CD4-positive, alpha-beta T cell treated with Interleukin-4 for 4 hours (primary cell): ENCODE measurements around the gene EIF5A2.
"Not testable (repeated sequence)": the region's sequence is repeated elsewhere in the genome, so short reads cannot be mapped to it uniquely, and the experiment has no call there.

Source experiments
- DNase-seq: peaks from one replicate; pipeline ENCODE4 v3.0.0-alpha.2; 2020

Gene EIF5A2

DNA sequence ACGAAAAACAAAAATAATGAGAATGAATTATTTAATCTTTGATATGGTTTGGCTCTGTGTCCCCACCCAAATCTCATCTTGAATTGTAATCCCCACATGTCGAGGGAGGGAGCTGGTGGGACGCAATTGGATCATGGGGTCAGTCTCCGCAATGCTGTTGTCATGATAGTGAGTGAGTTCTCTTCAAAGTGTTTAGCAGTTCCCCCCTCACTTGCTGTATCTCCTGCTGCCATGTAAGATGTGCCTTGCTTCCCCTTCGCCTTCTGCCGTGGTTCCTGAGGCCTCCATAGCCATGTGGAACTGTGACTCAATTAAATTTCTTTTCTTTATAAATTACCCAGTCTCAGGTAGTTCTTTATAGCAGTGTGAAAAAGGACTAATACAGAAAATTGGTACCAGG is 12.1 kb downstream of the EIF5A2 start:
- not testable (repeated sequence) for DNase-seq

- no peak for DNase-seq
These were observed 14.5 kb downstream of the EIF5A2 start for GRCh38 chr3:170893895-170894294.

GRCh38 chr3:170889630-170890029 is 18.8 kb downstream of the EIF5A2 start:
- no peak for DNase-seq

GRCh38 chr3:170889132-170889531 is 19.3 kb downstream of the EIF5A2 start:
- DNase-seq, result no peak

DNA sequence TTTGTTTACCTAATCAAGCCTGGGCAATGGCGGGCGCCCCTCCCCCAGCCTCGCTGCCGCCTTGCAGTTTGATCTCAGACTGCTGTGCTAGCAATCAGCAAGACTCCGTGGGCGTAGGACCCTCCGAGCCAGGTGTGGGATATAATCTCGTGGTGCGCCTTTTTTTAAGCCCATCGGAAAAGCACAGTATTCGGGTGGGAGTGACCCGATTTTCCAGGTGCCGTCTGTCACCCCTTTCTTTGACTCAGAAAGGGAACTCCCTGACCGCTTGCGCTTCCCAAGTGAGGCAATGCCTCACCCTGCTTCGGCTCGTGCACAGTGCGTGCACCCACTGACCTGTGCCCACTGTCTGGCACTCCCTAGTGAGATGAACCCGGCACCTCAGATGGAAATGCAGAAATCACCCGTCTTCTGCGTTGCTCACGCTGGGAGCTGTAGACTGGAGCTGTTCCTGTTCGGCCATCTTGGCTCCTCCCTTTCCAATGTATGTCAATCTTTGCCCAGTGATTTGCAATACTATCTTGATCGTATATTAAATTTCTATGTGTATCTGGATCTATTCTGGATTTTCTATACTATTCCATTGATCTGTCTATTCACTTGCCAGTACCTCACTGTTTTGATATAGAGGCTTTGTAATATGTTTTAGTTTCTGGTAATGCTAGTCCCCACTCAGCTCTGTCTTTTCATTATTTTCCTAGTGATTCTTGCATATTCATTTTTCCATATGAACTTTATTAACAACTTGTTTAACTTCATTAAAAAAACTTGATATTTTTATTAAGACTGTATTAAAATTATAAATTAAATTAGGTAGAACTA is 24.1 kb downstream of the EIF5A2 start:
- DNase-seq, result not testable (repeated sequence)

DNA sequence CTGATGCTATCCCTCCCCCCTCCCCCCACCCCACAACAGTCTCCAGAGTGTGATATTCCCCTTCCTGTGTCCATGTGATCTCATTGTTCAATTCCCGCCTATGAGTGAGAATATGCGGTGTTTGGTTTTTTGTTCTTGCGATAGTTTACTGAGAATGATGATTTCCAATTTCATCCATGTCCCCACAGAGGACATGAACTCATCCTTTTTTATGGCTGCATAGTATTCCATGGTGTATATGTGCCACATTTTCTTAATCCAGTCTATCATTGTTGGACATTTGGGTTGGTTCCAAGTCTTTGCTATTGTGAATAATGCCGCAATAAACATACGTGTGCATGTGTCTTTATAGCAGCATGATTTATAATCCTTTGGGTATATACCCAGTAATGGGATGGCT is 29.7 kb downstream of the EIF5A2 start:
- DNase-seq, result not testable (repeated sequence)

- DNase-seq, result not testable (repeated sequence)
These were observed 31.1 kb downstream of the EIF5A2 start for GRCh38 chr3:170877311-170877710.

DNA sequence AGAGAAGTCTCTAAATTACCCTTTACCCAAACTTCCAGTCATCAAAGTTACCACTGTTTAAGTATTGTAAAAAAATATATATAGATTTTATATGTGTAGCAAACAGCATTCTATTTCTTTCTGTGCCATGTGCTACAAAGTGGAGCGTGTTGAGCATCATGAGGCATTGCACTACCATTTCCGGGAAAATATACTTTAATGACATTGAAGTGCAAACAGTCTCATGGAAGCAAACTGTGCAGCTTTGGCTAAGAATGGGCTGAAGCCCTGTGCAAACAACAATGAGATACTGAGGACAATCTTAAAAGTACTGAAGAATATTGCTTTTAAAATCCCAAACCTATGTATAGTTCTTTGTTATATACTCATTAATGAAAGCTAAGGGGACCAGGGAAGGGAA is 31.9 kb downstream of the EIF5A2 start:
- DNase-seq, result no peak

DNA sequence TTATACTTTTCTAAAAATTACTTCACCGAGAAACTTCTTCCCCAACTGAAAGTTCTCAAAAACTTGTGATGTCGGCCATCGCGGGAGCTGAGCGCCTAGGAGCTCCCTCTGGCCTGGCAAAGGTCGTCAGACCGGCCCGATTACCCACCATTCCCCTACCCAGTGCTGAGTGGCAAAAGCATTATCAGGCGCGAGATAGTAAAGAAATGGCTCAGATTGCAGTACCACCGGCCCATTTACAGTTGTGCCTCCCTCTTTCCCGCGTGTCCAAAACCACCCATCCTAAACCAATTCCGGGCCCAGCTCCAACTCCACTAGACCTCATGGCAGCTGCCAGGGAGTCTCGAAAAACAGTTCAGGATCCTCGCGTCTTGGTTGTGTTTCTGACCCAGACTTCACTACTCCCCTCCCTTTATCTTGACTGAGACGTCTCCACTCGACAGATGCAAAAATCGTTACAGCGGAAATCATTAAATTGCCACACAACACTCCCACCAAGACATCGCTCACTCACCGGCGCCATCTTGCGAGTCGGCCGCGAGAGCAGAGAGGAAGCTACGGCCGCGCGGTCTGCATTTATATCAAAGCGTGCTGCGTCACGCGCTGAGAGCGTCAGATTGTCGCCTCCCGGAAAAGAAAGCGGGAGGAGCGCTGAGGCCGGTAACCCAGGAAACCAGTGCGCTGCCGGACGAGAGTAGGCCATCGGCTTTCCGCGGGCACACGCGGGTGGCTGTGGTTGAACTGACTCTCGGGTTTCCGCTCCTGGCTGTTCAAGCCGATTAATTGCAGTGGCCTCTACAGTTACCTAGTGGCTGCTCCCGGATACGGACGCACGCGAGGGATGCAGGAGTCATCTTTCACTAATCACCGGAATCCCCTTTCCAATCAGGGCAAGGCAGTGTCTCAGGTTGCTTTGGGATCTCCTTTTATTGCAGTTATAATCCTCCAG is 38.5 kb downstream of the EIF5A2 start, which contains the start of gene RPL22L1:
RPL22L1 (minus strand) TSS at position 551 of the 949 bp plus-strand sequence; CDS start at position 523, 28 bp downstream.
- DNase-seq, result peak; percentile 92

- no peak for DNase-seq
These were observed 39.2 kb downstream of the EIF5A2 start for GRCh38 chr3:170869239-170869590.

GRCh38 chr3:170868577-170869238 is 39.7 kb downstream of the EIF5A2 start:
- DNase-seq, result no peak

DNA sequence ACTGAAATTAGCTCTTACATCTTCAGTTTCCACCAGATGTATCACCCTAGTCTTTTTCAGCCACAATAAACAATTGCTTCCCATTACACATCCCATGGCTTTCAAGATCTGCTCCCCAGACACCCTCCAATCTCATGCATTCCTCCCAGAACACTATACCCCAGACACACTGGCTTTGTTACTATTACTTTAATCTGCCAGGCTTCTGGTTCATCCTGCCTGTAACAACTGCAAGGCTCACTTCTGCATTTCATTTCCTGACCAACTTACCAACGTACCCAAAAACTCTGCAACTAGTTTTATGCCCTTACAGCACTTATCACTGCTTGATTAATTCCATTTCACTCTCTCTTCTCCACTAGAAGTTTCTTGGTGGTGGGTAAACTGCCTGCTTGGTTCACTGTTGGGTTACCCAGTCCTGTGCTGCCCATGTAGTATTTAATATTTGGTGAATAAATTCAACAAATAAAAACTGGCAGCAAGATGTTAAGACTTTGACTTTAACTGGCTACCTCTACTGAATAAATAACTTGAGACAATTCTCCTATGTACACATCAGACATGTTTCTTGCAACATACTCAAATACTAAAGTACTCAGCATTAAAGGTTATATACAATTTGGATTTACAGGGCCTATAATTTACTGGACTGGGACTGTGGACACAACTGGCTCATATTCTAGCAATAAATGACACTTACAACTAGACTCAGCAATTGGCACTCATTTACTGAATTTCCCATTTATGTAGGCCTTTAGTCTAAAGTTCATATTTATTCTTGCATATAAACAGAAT is 41.1 kb downstream of the EIF5A2 start:
- DNase-seq, result no peak

GRCh38 chr3:170866499-170866898 is 41.9 kb downstream of the EIF5A2 start:
- DNase-seq, result no peak

DNA sequence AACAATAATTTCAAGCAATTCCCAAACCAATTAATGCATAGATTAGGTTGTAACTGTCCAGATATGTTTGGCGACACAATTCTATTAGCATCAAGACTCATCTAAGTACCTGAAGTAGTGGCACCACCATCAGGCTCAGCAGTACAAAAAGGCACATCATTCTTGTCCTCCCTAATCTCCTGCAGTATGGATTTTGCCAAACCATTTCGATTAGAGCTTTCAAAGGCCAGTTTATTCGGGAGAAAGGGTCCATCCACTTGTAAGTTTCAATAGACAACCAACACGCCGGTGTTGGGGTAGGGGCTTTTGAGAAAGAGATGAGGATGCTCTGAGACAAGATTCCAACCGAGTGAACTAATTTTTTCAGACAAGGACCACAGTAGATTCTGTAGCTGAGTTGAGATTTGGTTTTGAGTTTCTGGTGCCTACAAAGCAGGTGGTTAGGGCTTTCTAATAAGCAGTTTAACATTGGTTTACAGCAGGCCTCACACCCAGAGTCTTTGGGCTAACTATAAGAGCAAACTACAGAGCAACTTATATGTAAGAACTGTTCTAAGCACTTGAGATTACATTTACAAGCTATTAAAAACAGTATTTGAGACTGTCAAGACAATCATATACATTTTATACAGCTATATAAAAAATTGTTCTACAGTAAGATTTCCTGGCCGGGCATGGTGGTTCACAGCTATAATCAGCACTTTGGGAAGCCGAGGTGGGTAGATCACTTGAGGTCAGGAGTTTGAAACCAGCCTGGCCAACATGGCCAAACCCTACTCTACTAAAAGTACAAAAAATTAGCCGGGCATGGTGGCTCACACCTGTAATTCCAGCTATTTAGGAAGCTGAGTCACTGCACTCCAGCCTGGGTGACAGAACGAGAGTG is 43.0 kb downstream of the EIF5A2 start:
- no peak for DNase-seq

DNA sequence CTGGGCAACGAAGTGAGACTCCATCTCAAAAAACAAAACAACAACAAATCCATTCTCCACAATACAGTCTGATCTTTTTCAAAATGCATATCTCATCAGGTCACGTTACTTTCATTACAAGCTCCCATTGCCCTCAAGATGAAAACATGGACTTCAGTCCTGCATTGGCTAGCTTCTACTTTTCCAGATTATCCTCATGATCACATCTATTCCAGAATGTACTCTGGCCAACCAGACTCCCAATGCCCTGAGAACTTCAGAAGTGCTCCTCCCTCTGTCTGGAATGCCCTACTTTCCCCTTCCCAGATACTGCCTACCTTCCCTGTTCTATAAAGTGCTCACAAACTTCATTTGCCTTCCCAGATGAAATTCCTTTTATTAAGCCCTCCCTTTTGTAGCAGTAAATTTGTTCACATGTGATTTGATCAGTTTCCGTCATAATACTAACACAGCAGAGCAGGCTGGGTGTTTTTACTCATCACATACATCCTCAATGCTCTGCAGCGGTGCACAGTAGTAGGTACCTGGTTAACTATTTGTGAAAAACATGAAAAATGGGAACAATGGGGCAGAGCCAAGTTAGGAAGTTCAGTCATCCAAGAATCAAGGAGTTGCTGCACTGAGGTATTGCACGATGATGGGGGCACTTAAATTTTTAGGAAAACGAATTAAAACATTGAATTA is 43.8 kb downstream of the EIF5A2 start:
- no peak for DNase-seq

GRCh38 chr3:170863816-170864215 is 44.6 kb downstream of the EIF5A2 start:
- DNase-seq, result no peak

DNA sequence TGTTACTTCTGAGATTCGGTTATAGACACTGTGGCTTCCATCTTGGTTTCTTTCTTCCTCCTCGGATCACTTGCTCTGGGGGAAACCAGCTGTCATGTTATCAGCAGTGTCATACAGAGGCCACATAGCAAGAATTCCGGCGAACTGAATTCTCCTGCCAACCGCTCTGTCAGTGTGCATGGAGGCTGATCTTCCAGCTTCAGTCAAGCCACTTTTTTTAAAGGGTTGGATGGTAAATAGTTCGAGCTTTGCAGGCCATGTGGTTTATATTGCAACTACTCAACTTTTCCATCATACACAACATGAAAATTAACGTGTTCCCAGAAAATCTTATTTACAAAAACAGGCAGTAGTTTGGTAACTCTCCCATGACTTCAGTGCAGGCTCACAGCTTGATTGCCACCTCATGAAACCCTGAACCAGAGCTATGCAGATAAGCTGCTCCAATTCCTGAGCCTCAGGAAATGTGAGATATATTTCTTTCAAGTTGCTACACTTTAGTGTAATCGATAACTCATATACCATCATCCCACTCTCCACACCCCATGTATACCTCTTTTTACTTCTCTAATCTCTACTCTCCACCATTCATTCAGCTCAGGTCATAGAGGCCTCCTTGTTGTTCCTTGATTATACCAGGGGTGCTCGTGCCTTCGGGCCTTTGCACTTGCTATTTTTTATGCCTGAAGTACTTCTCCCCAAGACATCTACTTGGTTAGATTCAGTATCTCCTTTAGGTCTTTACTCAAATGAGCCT is 45.6 kb downstream of the EIF5A2 start:
- no peak for DNase-seq

GRCh38 chr3:170858599-170858998 is 49.8 kb downstream of the EIF5A2 start:
- no peak for DNase-seq

DNA sequence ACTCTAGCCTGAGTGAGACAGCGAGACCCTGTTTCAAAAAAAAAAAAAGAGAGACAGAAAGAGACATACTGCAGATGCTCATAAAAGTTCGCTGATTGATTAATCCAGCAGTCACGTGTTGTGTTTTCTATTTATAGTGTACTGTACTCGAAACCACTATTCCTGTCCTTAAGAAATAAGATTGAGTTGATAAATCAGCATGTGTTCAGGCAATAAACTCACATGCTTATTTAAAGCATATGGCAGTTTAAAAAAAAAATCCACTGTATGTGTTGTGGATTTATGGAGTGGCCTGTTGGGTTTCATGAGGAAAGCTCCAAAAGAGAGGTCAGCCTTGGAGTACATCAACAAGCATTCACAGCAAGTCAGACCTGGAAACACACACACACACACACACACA is 56.1 kb downstream of the EIF5A2 start:
- DNase-seq, result no peak
